Measurements from ENCODE around the gene STK32B.

The STK32B gene

DNA sequence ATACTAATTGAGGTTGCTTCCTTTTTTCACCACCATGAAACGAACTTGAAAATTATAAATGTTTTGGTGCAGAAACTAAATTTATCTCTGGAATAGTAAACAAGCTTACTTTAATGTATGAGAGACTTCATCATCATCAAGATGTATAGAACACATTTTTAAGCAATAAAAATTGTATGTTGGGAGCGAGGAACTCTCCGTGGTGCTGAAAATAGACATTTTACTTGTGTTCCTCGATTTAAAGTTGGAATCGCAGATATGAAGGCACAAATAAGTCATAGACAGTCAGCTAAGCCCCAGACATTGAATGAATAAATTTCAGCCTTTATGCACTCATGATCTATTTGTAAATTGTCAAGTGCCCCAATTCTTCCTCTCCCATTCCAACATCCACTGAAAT lies 310.7 kb downstream of the STK32B start:
- DNase-seq (ENCODE audit: low read depth, low spot score): no peak

- no peak for DNase-seq (ENCODE audit: low read depth, low spot score)
These were observed 313.1 kb downstream of the STK32B start for GRCh38 chr4:5364406-5364805.

GRCh38 chr4:5365071-5366008 lies 314.1 kb downstream of the STK32B start:
- no peak for DNase-seq (ENCODE audit: low read depth, low spot score)

- no peak for DNase-seq (ENCODE audit: low read depth, low spot score)
These were observed 314.7 kb downstream of the STK32B start for GRCh38 chr4:5366009-5366386.

GRCh38 chr4:5366421-5366820 lies 315.1 kb downstream of the STK32B start:
- DNase-seq (ENCODE audit: low read depth, low spot score): no peak

DNA sequence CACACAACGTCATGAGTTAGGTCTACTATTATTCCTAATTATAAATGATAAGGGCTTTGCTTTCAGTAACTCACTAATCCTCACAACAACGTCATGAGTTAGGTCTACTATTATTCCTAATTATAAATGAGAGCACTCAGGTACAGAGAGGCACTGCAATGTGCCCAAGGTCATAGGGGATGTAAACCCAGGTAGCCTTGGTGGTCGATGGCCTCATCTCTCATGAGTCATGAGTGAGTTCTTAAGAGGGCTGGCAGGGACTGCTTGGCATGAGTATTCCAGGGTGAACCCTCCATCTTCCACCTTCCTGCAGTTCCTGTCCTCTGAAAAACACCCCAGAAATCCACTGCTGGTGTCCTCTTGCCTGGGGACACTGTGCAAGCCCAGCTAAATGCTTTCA lies 317.1 kb downstream of the STK32B start:
- DNase-seq (ENCODE audit: low read depth, low spot score): no peak

- DNase-seq (ENCODE audit: low read depth, low spot score): no peak
These were observed 319.0 kb downstream of the STK32B start for GRCh38 chr4:5370286-5370685.

DNA sequence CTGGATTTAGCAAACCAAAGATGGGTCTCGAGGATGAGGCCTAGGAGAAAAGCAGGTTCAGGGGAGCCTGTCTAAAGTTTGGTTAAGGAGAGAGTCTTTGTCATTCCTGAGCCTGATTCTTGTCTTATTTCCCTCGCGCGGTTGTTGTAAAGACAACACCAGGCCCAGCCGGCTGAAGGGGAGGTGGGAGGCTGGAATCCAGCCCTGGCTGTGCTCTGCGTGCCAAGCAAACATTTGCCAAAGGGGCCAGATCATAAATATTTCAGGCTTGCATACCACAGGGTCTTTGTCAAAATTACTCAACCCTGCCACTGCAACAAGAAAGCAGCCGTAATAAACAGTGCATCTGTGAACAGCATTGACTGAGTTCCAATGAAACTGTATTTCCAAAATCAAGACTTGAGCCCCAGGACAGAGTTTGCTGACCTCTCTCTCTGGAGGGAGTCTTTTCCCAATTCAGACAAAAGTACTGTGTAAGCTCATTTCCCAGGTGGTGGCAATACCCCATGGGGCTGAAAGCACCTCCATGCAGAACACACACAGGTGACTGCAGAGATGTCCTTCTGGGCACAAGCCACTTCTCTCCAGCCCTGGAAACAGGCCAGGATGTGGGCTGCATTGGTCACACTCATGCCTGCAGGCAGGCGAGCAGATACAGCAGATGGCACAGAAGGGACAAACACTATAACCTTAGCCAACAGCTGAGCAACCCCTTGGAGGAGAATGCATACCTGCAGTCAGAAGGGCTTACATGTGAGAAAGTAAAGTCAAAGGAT lies 320.3 kb downstream of the STK32B start:
- no peak for DNase-seq (ENCODE audit: low read depth, low spot score)

- no peak for DNase-seq (ENCODE audit: low read depth, low spot score)
These were observed 320.9 kb downstream of the STK32B start for GRCh38 chr4:5372198-5372597.

GRCh38 chr4:5373327-5373726 lies 322.0 kb downstream of the STK32B start:
- no peak for DNase-seq (ENCODE audit: low read depth, low spot score)

DNA sequence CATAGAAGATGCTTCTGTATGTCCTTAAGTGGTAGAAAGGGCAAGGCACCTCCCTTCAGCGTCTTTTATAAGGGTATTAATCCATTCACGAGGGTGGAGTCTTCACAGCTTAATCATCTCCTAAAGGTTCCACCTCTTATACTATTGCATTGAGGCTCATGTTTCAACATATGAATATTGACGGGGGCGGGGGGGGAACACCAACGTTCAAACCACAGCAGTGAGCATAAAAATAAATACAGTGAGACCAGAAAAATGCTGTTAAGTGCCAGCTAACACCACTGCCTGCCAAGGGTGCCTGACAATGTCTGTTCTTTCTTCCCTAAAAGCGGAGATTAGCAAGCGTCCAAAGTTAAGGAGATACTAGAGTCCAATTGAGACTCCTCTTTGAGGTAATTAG lies 323.3 kb downstream of the STK32B start:
- no peak for DNase-seq (ENCODE audit: low read depth, low spot score)

- no peak for DNase-seq (ENCODE audit: low read depth, low spot score)
These were observed 323.7 kb downstream of the STK32B start for GRCh38 chr4:5374994-5375393.

DNA sequence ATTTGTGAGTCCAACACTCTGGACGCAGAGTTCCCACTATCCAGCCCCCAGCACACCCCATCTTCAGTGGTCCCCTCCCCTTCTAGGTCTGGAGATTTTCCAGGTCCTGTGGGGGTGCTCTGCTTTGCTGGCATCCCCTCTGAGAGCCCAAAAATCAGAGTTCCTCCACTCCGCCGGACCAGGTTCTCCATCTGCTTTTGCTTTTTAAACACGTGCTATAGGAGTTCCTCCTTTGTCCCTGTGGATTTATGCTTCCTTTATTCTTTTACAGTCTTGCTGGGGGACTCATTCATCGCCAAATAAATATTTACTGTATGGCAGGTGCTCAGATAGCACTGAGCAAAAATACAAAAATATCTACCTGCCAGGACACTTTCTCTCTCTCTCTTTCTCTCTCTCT lies 324.7 kb downstream of the STK32B start:
- no peak for DNase-seq (ENCODE audit: low read depth, low spot score)

DNA sequence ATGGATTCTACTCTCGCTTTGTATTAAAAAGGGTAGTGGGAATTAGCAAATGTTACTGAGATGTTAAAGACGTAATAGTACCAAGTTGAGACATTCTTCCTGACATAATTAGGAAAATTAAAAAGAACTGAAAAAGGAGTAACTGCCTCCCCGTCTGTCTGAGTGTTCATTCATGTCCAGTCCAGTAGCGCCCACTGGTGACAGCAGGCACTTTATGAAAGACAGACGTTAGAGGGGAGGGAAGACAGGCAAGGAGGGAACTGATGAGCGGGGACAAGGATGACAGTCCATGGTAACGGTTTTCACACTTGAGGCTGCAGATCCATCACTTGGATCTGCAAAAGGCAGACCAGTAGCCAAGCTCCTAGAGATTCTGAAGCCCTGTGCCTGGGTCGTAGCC lies 326.7 kb downstream of the STK32B start:
- DNase-seq (ENCODE audit: low read depth, low spot score): no peak

GRCh38 chr4:5379895-5380294 lies 328.6 kb downstream of the STK32B start:
- no peak for DNase-seq (ENCODE audit: low read depth, low spot score)

DNA sequence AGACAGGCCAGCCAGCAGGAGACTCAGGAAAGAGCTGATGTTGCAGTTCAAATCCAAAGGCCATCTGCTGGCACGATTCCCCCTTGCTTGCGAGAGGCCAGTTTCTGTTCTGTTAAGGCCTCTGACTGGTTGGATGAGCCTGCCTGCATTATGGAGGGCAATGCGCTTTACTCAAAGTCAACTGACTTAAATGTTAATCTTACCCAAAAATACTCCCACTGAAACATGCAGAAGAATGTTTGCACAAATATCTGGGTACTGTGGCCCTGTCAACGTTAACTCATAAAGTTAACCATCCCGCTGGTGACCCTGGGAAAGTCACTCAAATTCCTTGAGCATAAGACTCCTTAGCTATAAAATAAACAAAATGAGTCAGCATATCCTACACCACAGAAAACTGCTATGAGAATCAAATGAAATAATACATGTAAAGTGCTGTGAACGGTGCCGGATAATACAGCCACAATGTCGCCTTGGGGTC lies 330.7 kb downstream of the STK32B start:
- no peak for DNase-seq (ENCODE audit: low read depth, low spot score)

DNA sequence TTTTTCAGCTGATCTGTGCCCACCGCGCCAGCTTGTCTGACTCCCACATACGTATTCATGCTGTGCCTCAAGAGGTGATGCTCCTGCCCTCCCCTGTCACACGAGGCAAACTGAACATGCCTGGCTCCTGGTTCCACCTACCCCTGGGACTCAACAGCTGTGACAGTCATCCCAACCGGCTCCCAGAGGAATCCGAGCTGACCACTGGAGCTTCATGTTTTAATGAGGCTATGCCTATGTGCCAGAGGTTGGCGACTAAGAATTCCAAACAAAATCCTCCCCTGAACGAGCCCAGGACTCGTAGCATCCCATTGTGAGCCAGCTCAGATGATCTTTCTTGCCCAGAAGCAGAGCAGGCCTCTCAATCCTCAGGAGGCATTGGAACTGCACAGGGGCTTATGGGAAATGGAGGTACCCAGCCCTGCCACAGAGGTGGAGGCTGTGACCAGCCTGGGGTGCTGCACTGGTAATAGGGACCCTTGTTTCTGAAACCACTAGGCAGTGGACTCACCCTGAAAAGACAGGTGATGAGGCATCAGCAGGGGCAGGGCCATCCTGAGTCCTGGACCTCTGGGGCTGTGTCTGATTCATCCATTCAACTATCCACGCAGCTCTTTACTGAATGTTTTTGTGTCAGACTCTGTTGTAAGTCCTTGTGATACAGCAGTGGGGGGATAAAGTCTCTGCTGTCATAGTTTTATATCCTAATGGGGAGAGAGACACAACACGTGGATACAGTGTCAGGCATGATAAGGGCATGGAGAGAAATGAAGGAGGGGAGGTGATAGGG lies 332.1 kb downstream of the STK32B start:
- DNase-seq (ENCODE audit: low read depth, low spot score): no peak

DNA sequence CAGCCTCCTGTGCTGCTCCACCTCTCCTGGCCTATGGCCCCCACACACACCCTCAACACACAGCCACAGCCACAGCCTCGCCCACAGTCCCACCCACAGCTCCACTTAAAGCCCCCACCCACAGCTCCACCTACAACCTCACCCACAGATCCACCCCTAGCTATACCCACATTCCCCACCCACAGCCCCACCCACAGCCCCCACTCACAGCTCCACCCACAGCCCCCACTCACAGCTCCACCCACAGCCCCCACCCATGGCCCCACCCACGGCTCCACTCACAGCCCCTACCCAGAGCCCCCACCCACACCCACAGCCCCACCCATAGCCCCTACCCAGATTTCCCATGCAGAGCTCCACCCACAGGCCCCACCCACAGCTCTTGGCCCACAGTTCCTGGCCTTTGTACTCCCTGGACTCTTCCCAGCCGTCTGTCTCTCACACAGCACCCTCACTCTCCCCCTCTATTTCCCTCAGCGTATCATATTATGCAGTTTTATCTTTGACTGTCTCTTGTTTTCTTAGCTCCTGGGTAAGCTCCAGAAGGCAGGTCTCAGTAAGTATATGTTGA lies 334.5 kb downstream of the STK32B start:
- DNase-seq (ENCODE audit: low read depth, low spot score): no peak

DNA sequence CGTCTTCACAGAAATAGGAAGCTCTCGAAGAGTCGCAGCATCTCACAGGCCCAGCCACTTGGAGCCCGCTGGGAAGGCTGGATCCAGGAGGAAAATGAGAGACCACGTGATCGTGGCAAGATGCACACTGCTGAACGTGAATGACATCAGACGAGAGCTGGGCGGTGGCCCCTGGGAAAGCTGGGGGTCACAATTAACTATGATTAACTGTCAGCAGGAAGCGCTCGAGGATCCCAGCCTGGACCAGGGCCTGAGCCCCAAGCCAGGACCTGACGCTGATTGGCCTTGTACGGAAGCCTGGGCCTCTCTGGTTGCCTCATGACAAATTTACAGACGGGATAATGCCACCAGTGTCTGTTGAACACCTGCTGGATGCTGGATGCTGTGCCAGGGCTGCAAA lies 335.6 kb downstream of the STK32B start:
- no peak for DNase-seq (ENCODE audit: low read depth, low spot score)

DNA sequence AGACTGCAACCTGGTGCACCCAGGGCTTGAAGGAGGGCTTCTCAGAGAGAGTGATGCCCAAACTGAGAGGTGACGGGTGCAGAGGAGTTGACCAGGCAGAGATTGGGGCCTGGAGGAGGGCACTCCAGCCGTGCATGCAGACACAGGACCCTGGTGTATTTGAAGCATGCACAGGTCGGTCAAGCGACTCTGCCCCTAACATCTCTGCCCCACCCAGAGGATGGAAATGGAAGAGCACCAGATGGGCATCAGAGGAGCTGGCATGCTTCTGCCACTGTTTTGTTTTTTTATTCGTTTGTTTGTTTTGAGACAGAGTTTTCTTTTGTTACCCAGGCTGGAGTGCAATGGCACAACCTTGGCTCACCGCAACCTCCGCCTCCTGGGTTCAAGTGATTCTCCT lies 336.2 kb downstream of the STK32B start:
- no peak for DNase-seq (ENCODE audit: low read depth, low spot score)

- no peak for DNase-seq (ENCODE audit: low read depth, low spot score)
These were observed 338.6 kb downstream of the STK32B start for GRCh38 chr4:5389756-5390310.

All from activated naive CD8-positive, alpha-beta T cell treated with anti-CD3 and anti-CD28 coated beads, Interleukin-2, amount 50 U/mL, for 16 hours (primary cell).